SK-N-SH (cell line): ENCODE results near the gene ZHX3.

Experiments used
- EP300 ChIP-seq, 2 experiments: IDR thresholded peaks; 2 replicates each; pipeline versions ENCODE4 v1.4.0 to v1.6.1; 2012; ENCODE audit warnings: borderline replicate concordance in 1 of 2, low read depth in 1 of 2, low read length in 1 of 2
- TAF1 ChIP-seq: IDR thresholded peaks from 2 replicates; pipeline ENCODE4 v1.6.1; 2012; ENCODE audit warnings: low read depth, mild to moderate bottlenecking, low read length, moderate library complexity, borderline replicate concordance
- TF ChIP-seq, protein P1 (sequence below): fragments of 200-600 bp; sonication (generic); IDR thresholded peaks from 2 replicates; pipeline ENCODE4 v1.6.1; 2017; ENCODE audit warnings: antibody characterized with exemption, mild to moderate bottlenecking, moderate library complexity
- TF ChIP-seq, protein P2 (sequence below): IDR thresholded peaks from 2 replicates; pipeline ENCODE4; 2012

DNA sequence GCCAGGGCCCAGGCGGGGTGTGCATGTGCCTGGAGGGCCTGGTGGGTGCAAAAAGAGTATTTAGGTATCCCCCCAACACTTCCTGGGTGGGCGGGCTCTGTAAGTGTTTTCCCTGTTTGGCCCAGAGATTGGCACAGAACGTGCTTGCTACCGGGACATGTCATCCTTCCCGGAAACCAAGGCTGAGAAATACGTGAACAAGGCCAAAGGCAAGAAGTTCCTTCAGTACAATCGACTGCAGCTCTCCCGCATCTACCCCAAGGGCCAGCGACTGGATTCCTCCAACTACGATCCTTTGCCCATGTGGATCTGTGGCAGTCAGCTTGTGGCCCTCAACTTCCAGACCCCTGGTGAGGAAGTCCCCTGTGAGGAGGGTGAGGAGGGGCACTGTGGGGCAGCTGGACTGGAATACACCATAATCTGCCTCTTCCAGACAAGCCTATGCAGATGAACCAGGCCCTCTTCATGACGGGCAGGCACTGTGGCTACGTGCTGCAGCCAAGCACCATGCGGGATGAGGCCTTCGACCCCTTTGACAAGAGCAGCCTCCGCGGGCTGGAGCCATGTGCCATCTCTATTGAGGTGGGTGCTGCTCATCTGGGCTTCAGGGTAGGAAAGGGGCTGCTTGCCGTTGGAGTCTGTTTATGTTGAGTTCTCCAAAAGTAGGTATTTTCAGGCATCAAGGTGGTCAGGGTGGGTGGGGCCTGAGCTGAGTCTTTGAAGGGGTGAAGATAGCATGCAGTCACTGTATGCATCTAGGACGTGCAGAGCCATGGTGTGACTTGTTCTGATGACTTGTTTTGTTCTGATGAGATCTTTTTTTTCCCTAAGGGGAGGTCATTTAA, 145.0 kb downstream of the ZHX3 start:
- no peak for TF ChIP-seq EP300 (IDR thresholded peaks at IDR 0.05; ENCODE audit: borderline replicate concordance in 1 of 2, low read depth in 1 of 2, low read length in 1 of 2)
- TF ChIP-seq, protein P1, sequence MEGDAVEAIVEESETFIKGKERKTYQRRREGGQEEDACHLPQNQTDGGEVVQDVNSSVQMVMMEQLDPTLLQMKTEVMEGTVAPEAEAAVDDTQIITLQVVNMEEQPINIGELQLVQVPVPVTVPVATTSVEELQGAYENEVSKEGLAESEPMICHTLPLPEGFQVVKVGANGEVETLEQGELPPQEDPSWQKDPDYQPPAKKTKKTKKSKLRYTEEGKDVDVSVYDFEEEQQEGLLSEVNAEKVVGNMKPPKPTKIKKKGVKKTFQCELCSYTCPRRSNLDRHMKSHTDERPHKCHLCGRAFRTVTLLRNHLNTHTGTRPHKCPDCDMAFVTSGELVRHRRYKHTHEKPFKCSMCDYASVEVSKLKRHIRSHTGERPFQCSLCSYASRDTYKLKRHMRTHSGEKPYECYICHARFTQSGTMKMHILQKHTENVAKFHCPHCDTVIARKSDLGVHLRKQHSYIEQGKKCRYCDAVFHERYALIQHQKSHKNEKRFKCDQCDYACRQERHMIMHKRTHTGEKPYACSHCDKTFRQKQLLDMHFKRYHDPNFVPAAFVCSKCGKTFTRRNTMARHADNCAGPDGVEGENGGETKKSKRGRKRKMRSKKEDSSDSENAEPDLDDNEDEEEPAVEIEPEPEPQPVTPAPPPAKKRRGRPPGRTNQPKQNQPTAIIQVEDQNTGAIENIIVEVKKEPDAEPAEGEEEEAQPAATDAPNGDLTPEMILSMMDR, result no peak
- no peak for TF ChIP-seq TAF1
- TF ChIP-seq, protein P2, sequence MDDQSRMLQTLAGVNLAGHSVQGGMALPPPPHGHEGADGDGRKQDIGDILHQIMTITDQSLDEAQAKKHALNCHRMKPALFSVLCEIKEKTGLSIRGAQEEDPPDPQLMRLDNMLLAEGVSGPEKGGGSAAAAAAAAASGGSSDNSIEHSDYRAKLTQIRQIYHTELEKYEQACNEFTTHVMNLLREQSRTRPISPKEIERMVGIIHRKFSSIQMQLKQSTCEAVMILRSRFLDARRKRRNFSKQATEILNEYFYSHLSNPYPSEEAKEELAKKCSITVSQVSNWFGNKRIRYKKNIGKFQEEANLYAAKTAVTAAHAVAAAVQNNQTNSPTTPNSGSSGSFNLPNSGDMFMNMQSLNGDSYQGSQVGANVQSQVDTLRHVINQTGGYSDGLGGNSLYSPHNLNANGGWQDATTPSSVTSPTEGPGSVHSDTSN, result no peak
